Hematopoietic multipotent progenitor cell treated with erythropoietin and hydrocortisone succinate and interleukin-3 and kit ligand, for 8 days (in vitro differentiated cells): ENCODE results near the gene OR8H2.
"Not testable (repeated sequence)": the region's sequence is repeated elsewhere in the genome, so short reads cannot be mapped to it uniquely, and the experiment has no call there.

Experiments
- DNase-seq: peaks from one replicate; pipeline ENCODE4 v3.0.0-alpha.2; 2015

The OR8H2 gene, protein sequence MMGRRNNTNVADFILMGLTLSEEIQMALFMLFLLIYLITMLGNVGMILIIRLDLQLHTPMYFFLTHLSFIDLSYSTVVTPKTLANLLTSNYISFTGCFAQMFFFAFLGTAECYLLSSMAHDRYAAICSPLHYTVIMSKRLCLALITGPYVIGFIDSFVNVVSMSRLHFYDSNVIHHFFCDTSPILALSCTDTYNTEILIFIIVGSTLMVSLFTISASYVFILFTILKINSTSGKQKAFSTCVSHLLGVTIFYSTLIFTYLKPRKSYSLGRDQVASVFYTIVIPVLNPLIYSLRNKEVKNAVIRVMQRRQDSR

DNA sequence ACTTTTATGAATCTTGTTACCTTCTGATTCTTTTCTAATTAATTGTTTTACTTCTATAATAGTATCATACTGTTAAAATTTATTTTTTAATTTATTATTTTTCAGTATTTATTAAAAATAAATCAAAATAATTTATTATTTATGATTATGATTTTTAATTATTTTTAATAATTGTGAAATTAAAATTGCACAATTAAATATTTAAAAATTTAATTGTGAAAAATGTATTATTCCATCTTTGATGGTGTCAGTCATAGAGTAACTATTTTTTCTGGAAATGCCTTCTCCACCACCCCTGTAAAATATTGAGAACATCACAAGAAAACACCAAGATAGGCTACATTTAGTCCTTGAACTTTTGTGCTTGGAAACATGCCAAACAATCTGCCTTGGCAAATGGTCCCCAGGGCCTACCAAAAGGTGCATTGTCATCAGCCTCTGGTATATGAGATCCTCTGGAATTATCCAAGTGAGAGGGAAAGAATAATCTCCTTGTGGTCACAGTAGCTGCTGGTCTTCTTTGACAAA is at the start of gene OR8H2:
TSS of gene OR8H2 (plus strand) at position 478 of the 528 bp plus-strand sequence. CDS start 1,356 bp downstream, outside the sequence.
- DNase-seq = no peak

DNA sequence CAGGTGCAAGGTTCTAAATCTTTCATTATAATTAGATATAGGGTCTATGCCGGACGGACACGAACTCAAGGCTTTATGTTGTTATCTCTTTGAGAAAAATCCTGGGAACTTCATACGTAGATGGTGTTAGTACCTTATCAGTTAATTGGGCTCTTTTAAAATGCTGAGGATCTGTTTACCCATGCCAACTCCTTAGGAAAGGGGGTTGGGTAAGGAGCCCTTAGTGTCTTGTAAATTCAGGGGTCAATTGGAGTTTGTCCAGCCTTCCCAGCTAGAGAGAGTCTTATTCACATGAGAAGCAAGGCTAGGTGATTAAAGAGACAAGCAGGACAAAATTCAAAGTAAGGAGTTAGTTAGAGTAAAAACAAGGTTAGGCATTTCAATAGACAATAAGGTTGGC is 47.1 kb upstream of the OR8H2 start:
- DNase-seq = not testable (repeated sequence)

DNA sequence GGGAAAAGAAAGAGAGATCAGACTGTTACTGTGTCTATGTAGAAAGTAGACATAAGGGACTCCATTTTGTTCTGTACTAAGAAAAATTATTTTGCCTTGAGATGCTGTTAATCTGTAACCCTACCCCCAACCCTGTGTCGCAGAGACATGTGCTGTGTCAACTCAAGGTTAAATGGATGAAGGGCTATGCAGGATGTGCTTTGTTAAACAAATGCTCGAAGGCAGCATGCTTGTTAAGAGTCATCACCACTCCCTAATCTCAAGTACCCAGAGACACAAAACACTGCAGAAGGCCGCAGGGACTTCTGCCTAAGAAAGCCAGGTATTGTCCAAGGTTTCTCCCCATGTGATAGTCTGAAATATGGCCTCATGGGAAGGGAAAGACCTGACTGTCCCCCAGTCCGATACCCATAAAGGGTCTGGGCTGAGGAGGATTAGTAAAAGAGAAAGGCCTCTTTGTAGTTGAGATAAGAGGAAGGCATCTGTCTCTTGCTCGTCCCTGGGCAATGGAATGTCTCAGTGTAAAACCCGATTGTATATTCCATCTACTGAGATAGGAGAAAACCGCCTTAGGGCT is 45.7 kb upstream of the OR8H2 start:
- not testable (repeated sequence) for DNase-seq

DNA sequence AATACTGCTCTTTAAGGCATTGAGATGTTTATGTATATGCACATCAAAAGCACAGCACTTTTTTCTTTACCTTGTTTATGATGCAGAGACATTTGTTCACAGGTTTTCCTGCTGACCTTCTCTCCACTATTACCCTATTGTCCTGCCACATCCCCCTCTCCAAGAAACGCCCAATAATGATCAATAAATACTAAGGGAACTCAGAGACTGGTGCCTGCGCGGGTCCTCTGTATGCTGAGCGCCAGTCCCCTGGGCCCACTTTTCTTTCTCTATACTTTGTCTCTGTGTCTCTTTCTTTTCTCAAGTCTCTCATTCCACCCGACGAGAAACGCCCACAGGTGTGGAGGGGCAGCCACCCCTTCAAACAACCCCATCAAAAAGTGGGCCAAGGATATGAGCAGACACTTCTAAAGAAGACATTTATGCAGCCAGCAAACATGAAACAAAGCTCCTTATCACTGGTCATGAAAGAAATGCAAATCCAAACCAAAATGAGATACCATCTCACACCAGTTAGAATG is 45.2 kb upstream of the OR8H2 start:
- not testable (repeated sequence) for DNase-seq

DNA sequence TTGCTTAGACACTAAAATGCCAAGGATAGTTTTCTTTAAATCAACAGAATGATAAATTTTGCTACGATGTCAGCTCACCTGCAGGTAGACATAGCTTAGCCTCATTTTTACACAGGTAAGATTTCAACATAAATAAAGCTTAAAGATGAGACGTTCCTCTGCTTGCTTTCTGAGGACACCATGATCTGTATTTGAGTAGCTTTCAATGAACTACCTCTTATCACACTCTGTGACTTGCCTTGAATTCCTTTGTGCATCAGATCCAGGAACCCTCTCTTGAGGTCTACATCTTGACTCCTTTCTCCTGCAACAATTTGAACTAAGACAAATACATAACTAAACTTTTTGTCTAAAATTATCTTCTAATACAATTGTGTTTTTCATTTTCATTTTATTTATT is 36.5 kb upstream of the OR8H2 start:
- DNase-seq = no peak

DNA sequence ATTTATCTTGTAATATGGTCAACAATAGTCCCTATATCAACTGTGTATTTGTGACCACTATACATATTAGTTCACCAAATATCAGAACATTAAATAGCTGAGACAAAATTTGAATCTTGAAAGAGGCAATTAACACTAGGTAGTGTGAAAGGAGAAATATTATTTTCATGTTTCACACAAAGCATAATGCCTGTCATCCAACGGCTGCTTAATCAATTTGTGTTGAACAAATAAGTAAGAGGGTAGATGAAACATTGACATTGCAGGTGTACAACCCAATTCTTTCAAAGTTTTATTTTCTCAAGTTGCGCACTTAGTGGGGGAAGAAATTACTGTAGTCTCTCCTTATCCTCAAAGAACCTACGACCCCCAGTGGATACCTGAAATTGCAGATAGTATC is 13.8 kb upstream of the OR8H2 start:
- no peak for DNase-seq

DNA sequence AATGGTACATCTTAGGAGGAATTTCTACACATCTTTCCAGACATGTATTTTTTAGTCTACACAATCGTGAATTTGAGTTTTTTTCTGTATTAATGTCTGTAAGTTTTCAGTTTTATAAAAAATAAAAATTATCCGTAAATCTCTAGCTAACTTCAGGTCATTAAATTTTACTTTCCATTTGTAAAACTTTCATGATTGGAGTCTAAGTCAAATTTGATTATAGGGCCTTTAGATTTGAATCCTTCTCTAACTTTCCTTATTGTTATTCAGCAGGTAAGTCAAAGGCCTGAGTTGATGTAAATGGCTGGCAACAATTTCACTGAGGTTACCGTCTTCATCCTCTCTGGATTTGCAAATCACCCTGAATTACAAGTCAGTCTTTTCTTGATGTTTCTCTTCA is 10.5 kb upstream of the OR8H2 start, which contains the start of gene OR8I2:
TSS of gene OR8I2 (plus strand) at position 301 of the 400 bp plus-strand sequence. CDS start at position 301, 0 bp downstream.
- DNase-seq = no peak

DNA sequence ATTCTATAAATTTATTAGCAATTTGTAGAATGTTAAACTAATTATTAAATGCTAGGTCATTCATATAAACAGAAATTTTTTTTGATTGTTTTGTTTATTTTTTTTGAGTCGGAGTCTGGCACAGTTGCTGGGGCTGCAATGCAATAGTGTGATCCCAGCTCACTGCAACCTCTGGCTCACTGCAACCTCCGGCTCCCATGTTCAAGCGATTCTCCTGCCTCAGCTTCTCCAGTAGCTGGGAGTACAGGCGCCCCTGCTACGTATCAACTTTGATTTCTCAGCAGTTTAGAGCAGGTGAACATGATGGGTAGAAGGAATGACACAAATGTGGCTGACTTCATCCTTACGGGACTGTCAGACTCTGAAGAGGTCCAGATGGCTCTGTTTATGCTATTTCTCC is 18.6 kb downstream of the OR8H2 start, which contains the start of gene OR8H3:
TSS of gene OR8H3 (plus strand) at position 301 of the 400 bp plus-strand sequence. CDS start at position 301, 0 bp downstream.
- no peak for DNase-seq

DNA sequence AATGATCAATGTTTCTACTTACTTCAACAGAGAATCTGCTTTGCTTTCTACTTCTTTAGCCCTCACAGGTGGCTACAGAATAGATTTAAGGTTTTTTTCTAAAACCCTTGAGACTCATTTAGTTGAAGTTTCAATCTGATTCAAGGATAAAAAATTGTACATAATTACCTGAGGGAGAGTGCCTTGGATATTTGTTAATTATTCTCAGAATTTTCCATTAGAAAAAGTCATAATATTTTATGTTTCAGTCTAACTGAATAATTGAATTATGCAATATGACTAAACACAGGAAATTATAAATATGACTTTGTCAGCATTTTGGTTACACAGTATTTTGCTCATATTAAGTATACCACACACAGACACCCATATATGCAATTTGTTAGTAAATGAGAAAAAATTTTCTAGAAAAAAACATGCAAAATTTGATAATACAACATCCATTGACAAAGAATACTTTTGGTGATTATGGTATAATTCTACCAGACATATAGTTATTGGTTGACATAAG is 36.7 kb downstream of the OR8H2 start, which contains the start of gene OR8J3:
TSS of gene OR8J3 (minus strand) at position 51 of the 511 bp plus-strand sequence. CDS start 2,483 bp downstream, outside the sequence.
- no peak for DNase-seq

DNA sequence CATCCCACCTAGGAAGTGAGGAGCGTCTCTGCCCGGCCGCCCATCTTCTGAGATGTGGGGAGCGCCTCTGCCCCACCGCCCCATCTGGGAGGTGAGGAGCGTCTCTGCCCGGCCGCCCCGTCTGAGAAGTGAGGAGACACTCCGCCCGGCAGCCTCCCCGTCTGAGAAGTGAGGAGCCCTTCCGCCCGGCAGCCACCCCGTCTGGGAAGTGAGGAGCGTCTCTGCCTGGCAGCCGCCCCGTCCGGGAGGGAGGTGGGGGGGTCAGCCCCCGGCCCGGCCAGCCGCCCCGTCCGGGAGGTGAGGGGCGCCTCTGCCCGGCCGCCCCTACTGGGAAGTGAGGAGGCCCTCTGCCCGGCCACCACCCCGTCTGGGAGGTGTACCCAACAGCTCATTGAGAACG is 40.2 kb downstream of the OR8H2 start:
- not testable (repeated sequence) for DNase-seq

DNA sequence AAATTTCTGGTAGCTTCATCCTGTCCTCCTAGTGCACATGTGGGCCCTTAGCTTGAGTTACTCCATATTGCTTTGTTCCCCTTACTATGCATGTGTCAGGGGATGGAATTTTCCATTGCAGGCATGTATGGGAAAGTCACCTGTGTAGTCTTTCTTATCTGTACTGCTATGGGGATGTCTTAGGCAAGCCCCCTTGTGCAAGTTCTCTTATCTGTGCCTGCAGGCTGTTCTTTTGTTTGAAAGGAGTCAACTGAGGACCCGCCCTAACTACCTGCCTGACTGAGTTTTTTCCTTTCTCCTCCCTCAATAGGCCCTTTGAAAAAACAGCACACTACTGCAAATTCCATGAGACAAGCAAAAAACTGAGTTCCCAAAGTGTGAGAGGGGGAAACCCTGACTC is 47.9 kb downstream of the OR8H2 start:
- no peak for DNase-seq

DNA sequence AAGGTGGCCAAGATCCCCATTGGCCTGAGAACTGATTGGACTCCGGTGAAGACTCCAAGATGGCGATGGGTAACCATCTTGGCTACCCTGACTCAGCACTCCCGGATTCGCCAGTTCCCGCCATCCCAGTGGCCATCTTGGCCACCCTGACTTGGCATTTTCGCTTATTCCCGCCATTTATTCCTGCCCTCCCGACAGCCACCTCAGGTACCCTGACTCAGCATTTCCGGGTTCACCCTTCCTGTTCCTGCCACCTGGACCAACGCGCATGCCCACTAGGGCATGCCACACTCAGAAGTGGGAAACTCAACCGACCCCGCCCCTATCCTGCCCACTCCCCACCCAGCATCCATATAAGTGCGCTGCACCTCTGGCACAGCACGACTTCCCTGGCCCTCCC is 48.8 kb downstream of the OR8H2 start:
- no peak for DNase-seq
